ENCODE results near the gene FBXO44. TPM values are rescaled to one million over a fixed set of nuclear protein-coding genes. Genes with fewer than 3 reads are reported as not detected.
A peak's percentile ranks its signal among the peaks of the same experiment; 100 is the strongest.

The FBXO44 gene
- total RNA-seq, 1 donor from 2014 or later = 20.2 TPM

GRCh38 chr1:11676386-11677103 lies 21.9 kb downstream of the FBXO44 start:
- Histone ChIP-seq H3K27me3 (ENCODE audit: low read depth) (no peaks in the 10 kb centered on the region), H3K27ac (replicated peaks) (no peak overlapping the region), H3K36me3 (peaks cover 45% of the 10 kb centered on the region), H3K4me3 (no peak overlapping the region), H3K4me1 (peaks cover 21% of the 10 kb centered on the region), H3K9me3 (replicated peaks) (no peaks in the 10 kb centered on the region)
- TF ChIP-seq CTCF (IDR thresholded peaks at IDR 0.05; ENCODE audit: borderline replicate concordance) = no peak
- intact Hi-C loops (cut with micrococcal nuclease) = no loop called here
- no peak for DNase-seq

GRCh38 chr1:11678442-11678841 lies 23.8 kb downstream of the FBXO44 start:
- no peaks in the 10 kb centered on the region for H3K9me3 ChIP-seq (replicated peaks)
- no peak for TF ChIP-seq CTCF (IDR thresholded peaks at IDR 0.05; ENCODE audit: borderline replicate concordance)
- no peak overlapping the region for H3K27ac ChIP-seq (replicated peaks)
- H3K4me3 ChIP-seq = no peak overlapping the region
- H3K36me3 ChIP-seq = peaks cover 33% of the 10 kb centered on the region
- no peaks in the 10 kb centered on the region for H3K27me3 ChIP-seq (ENCODE audit: low read depth)
- H3K4me1 ChIP-seq = peaks cover 28% of the 10 kb centered on the region
- intact Hi-C loops (cut with micrococcal nuclease) = no loop called here
- no peak for DNase-seq

DNA sequence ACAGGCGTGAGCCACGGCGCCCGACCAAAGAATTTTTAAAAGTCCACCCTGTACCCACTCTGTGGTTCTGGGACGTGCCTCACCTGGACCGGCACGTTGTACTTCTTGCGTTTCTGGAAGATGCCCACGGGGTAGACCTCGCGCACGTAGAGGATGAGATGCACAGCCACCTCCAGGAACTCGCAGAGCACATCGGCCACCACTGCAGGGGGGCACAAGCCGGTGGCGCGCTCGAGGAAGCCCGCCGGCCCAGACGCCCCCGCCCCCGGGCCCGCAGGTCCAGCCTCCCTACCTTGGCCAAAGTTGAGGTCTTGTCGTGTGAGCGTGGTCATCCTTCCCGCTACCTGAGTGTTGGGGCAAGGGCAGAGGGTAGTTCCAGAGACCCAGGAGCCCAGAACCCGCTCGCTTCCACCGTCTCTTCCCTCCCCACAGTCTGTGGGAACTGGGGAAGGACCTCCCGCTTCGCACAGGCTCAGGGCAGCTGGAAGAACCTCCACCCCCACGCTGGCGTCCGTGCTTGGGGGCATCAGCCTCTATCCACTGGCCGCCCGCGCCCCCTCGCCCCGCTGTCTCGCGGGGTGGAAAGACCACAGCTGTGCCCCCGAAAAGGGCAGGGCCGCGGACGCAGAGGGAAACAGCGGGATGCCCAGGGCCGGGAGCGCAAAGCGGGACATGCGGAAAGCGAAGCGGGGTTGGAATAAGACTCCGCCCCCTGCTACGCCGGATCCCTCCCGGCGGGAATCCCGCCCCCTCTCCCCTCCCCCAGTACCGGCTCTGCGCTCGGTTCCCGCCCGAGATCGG lies 25.8 kb downstream of the FBXO44 start:
- Histone ChIP-seq H3K4me3 (peak overlapping the region; percentile 98), H3K4me1 (peaks cover 28% of the 10 kb centered on the region), H3K36me3 (peaks cover 12% of the 10 kb centered on the region), H3K27me3 (ENCODE audit: low read depth) (peaks cover 6% of the 10 kb centered on the region), H3K9me3 (replicated peaks) (no peaks in the 10 kb centered on the region), H3K27ac (replicated peaks) (peak overlapping the region; percentile 84)
- TF ChIP-seq CTCF (IDR thresholded peaks at IDR 0.05; ENCODE audit: borderline replicate concordance) = no peak
- intact Hi-C loops (cut with micrococcal nuclease) = no loop called here
- DNase-seq = no peak

DNA sequence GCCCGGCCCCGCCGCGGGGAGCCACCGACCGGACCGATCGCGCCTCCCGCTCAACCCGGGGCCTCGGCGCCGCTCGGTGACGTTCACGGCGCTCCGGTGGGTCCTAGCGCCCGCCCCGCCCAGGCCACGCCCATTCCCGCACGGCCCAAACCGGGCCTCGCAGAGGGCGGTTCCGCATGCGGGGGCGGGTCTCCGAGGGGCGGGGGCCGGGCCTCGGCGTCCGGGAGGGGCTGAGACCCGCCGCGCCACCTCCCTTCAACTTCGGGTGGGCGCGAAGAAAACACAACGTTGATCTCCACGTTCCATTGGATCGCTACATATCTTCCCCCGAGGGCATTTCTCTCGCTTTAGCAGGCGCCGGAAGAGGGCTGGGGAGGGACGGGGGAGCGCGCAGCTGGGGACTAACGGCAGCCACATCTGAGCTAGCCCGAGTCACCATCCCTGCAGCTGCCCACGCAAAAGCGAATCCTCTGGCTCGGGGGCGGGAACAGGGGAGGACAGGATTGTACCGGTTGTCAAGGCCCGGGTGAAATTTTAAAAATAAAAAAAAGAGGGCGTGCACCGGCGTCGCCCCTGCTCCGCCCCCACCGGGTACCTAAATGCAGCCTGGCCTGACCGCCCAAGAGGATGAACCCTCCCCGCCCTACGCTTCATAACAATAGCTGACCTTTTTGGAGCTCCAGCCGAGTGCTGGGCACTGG lies 26.5 kb downstream of the FBXO44 start, which contains the start of gene MAD2L2:
Gene MAD2L2, minus strand, starts transcription at position 78 of the 701 bp plus-strand sequence. CDS start 547 bp downstream, outside the sequence.
- Histone ChIP-seq H3K4me1 (peaks cover 28% of the 10 kb centered on the region), H3K36me3 (peaks cover 5% of the 10 kb centered on the region), H3K27ac (replicated peaks) (peak within 1 kb of the TSS; percentile 84), H3K4me3 (peak within 1 kb of the TSS; percentile 98), H3K9me3 (replicated peaks) (no peaks in the 10 kb centered on the region), H3K27me3 (ENCODE audit: low read depth) (peaks cover 13% of the 10 kb centered on the region)
- intact Hi-C loops (cut with micrococcal nuclease) = no loop called here
- DNase-seq = peak; percentile 91
- TF ChIP-seq CTCF (IDR thresholded peaks at IDR 0.05; ENCODE audit: borderline replicate concordance) = no peak

DNA sequence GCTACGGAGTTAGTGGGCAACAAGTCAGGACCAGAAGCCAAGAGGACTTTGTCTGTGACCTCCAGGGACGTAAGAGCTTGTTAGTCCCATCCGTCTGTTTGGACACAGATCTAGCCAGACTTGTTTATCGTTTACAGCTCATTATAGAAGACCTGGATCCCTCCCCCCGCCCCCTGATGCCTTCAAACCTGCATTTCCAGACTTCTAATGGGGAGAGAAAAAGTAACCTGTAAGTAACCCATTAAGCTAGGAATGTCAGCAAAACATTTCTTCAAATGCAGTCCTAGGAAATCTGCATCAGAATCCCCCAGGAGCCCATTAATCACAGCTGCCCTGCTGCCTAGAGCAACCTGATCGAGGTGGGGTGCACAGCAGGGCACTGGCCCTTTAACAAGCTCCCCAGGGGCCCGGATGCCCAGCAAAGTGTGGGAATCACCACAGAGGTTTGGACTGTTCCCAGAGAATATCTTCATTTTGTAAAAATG lies 27.7 kb downstream of the FBXO44 start:
- DNase-seq = no peak

More for the DNA sequence above, 27.7 kb downstream of the FBXO44 start:
- H3K9me3 ChIP-seq (replicated peaks) = no peaks in the 10 kb centered on the region
- no peak for TF ChIP-seq CTCF (IDR thresholded peaks at IDR 0.05; ENCODE audit: borderline replicate concordance)
- H3K27me3 ChIP-seq (ENCODE audit: low read depth) = peaks cover 20% of the 10 kb centered on the region
- peaks cover 28% of the 10 kb centered on the region for H3K4me1 ChIP-seq
- no peak overlapping the region for H3K27ac ChIP-seq (replicated peaks)
- H3K36me3 ChIP-seq = no peaks in the 10 kb centered on the region
- intact Hi-C loops (cut with micrococcal nuclease) = no loop called here
- no peak overlapping the region for H3K4me3 ChIP-seq

Data from left ventricle myocardium inferior (tissue), 1 donor.